ENCODE measurements around the gene IFNAR2. TPM values are rescaled to one million over a fixed set of nuclear protein-coding genes. Genes with fewer than 3 reads are reported as not detected.

IFNAR2 gene
- total and polyA plus RNA-seq, 9 donors = 5.7 to 15.5 (median 10.3) TPM

DNA sequence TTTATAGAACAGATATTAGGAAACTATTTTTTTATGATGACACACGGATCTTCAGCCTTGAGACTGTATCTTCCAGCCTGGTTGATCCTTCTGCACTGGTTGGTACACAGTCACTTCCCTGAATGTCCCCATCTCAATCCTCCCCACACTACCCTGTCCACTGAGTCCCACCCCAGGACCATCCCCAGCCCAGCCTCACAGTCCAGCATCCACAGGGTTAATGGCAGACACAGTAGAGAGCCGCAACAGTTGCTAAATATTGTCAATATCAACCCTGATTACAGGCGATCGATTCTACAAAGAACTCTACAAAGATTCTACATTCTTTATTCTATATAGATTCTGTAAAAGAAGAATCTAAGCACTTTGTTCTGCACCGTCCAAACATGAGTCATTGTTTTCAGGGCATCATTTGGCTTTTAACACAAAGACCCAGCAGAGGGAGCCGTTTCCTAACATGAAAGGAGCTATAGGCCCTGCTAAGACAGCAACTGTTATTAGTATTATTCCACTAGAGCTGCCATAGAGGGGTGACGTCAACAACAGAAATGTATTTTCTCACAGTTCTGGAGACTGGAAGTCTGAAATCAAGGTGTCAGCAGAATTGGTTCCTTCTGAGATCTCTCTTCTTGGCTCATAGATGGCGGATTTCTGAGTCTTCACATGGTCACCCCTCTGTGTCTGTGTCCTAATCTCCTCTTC, 30.1 kb upstream of the IFNAR2 start:
- Histone ChIP-seq H3K27me3 (ENCODE audit: control insufficient read depth, insufficient read depth, low read length) (no peaks in the 10 kb centered on the region), H3K27ac (ENCODE audit: low read length) (peak overlapping the region; percentile 40), H3K36me3 (ENCODE audit: control insufficient read depth, insufficient read depth, low read length) (no peaks in the 10 kb centered on the region), H3K4me1 (ENCODE audit: control insufficient read depth, insufficient read depth, low read length) (peaks cover 22% of the 10 kb centered on the region), H3K9me3 (replicated peaks; ENCODE audit: control insufficient read depth, low read depth, low read length) (no peaks in the 10 kb centered on the region), H3K4me3 (ENCODE audit: low read length) (no peak overlapping the region)
- DNase-seq = peak; percentile 98
- WGBS (ENCODE audit: insufficient coverage) = no CpG with 5 or more reads among the region's 8 CpGs

DNA sequence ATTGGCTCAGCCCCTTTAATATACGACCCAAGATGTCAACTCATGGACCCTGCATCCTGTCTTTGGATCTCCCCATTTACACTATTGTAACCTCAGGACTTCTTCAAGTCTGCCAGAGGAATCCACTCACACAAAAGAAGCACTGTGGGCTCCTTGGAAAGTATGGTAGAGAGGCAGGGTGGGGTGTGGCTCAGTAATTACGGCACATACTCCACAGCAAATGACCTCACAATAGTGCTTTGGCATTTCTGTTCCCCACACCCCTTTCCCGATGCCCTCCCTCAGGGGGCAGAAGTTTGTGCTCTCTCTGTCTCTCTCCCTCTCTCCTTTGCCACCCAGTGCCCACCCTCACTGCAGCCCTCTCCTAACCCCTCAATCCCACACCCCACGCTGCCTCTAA, 27.8 kb upstream of the IFNAR2 start:
- no peak for DNase-seq
- Histone ChIP-seq H3K9me3 (replicated peaks; ENCODE audit: control insufficient read depth, low read depth, low read length) (no peaks in the 10 kb centered on the region), H3K4me1 (ENCODE audit: control insufficient read depth, insufficient read depth, low read length) (peaks cover 18% of the 10 kb centered on the region), H3K27me3 (ENCODE audit: control insufficient read depth, insufficient read depth, low read length) (no peaks in the 10 kb centered on the region), H3K4me3 (ENCODE audit: low read length) (no peak overlapping the region), H3K27ac (ENCODE audit: low read length) (no peak overlapping the region), H3K36me3 (ENCODE audit: control insufficient read depth, insufficient read depth, low read length) (no peaks in the 10 kb centered on the region)
- WGBS (ENCODE audit: insufficient coverage) = 51% methylated on average over 2 of the region's 4 CpGs

- no peak overlapping the region for H3K27ac ChIP-seq (ENCODE audit: low read length)
- H3K9me3 ChIP-seq (replicated peaks; ENCODE audit: control insufficient read depth, low read depth, low read length) = peaks cover 3% of the 10 kb centered on the region
- H3K4me3 ChIP-seq (ENCODE audit: low read length) = no peak overlapping the region
- no peaks in the 10 kb centered on the region for H3K36me3 ChIP-seq (ENCODE audit: control insufficient read depth, insufficient read depth, low read length)
- no peaks in the 10 kb centered on the region for H3K27me3 ChIP-seq (ENCODE audit: control insufficient read depth, insufficient read depth, low read length)
- 88% methylated on average over 6 of the region's 16 CpGs for WGBS (ENCODE audit: insufficient coverage)
- peaks cover 11% of the 10 kb centered on the region for H3K4me1 ChIP-seq (ENCODE audit: control insufficient read depth, insufficient read depth, low read length)
- DNase-seq = no peak
Observed at GRCh38 chr21:33202464-33203363, 27.0 kb upstream of the IFNAR2 start.

DNA sequence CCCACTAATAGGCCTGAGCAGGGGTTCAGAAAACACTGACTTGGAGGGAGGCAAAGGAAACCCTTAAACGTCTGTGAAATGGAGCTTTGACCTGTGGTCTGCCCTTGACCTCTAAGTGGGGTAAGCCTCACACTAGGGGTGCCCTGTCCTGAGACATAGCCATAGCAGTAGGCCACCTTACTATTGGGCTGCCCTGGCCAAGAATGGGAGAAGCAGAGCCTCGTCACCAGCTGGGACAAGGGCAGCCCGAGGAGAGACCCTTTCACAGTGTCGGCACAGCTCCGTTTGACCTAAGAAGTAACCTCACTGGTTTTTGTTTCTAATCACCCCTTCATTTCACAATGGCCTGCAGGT, 26.4 kb upstream of the IFNAR2 start:
- Histone ChIP-seq H3K27ac (ENCODE audit: low read length) (no peak overlapping the region), H3K9me3 (replicated peaks; ENCODE audit: control insufficient read depth, low read depth, low read length) (peaks cover 4% of the 10 kb centered on the region), H3K36me3 (ENCODE audit: control insufficient read depth, insufficient read depth, low read length) (no peaks in the 10 kb centered on the region), H3K4me1 (ENCODE audit: control insufficient read depth, insufficient read depth, low read length) (peaks cover 6% of the 10 kb centered on the region), H3K4me3 (ENCODE audit: low read length) (no peak overlapping the region), H3K27me3 (ENCODE audit: control insufficient read depth, insufficient read depth, low read length) (no peaks in the 10 kb centered on the region)
- 78% methylated on average over 5 of the region's 5 CpGs for WGBS (ENCODE audit: insufficient coverage)
- DNase-seq = no peak

- H3K27ac ChIP-seq (ENCODE audit: low read length) = no peak overlapping the region
- WGBS (ENCODE audit: insufficient coverage) = 85% methylated on average over 3 of the region's 5 CpGs
- no peak for DNase-seq
- H3K27me3 ChIP-seq (ENCODE audit: control insufficient read depth, insufficient read depth, low read length) = no peaks in the 10 kb centered on the region
- H3K36me3 ChIP-seq (ENCODE audit: control insufficient read depth, insufficient read depth, low read length) = no peaks in the 10 kb centered on the region
- peaks cover 7% of the 10 kb centered on the region for H3K9me3 ChIP-seq (replicated peaks; ENCODE audit: control insufficient read depth, low read depth, low read length)
- no peak overlapping the region for H3K4me3 ChIP-seq (ENCODE audit: low read length)
- H3K4me1 ChIP-seq (ENCODE audit: control insufficient read depth, insufficient read depth, low read length) = no peaks in the 10 kb centered on the region
Observed at GRCh38 chr21:33205476-33205875, 24.3 kb upstream of the IFNAR2 start.

DNA sequence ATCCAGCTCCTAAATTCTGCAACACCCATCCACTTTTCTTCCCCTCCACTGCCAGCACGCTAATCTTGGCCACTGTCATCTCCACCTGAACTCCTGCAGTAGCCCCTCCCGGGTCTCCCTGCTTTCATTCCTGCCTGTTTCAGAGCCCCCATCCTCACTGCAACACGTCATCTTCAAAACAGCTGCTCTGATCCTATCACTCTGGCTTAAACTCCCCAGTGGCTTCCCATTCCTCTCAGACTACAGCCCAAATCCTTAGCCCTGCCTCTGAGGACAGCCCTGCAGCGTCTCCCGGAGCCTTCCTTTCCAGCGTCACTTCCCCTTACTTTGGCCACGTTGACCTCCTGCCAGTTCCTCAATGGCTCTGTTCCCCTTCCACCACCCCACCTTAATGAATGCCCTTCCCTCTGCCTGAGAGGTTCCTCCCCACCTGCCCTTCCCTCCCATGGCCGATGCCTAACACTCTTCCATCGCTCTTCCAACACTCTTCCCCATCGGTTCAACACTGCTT, 22.9 kb upstream of the IFNAR2 start:
- no peaks in the 10 kb centered on the region for H3K27me3 ChIP-seq (ENCODE audit: control insufficient read depth, insufficient read depth, low read length)
- peaks cover 7% of the 10 kb centered on the region for H3K9me3 ChIP-seq (replicated peaks; ENCODE audit: control insufficient read depth, low read depth, low read length)
- DNase-seq = peak; percentile 31
- H3K4me3 ChIP-seq (ENCODE audit: low read length) = no peak overlapping the region
- no peaks in the 10 kb centered on the region for H3K36me3 ChIP-seq (ENCODE audit: control insufficient read depth, insufficient read depth, low read length)
- H3K4me1 ChIP-seq (ENCODE audit: control insufficient read depth, insufficient read depth, low read length) = peaks cover 3% of the 10 kb centered on the region
- no peak overlapping the region for H3K27ac ChIP-seq (ENCODE audit: low read length)
- 77% methylated on average over 10 of the region's 10 CpGs for WGBS (ENCODE audit: insufficient coverage)

- Histone ChIP-seq H3K4me3 (ENCODE audit: low read length) (no peak overlapping the region), H3K4me1 (ENCODE audit: control insufficient read depth, insufficient read depth, low read length) (peaks cover 10% of the 10 kb centered on the region), H3K27me3 (ENCODE audit: control insufficient read depth, insufficient read depth, low read length) (no peaks in the 10 kb centered on the region), H3K9me3 (replicated peaks; ENCODE audit: control insufficient read depth, low read depth, low read length) (peaks cover 7% of the 10 kb centered on the region), H3K36me3 (ENCODE audit: control insufficient read depth, insufficient read depth, low read length) (no peaks in the 10 kb centered on the region), H3K27ac (ENCODE audit: low read length) (no peak overlapping the region)
- no peak for DNase-seq
- WGBS (ENCODE audit: insufficient coverage) = no CpG with 5 or more reads among the region's 4 CpGs
Observed at GRCh38 chr21:33207449-33208149, 22.1 kb upstream of the IFNAR2 start.

DNA sequence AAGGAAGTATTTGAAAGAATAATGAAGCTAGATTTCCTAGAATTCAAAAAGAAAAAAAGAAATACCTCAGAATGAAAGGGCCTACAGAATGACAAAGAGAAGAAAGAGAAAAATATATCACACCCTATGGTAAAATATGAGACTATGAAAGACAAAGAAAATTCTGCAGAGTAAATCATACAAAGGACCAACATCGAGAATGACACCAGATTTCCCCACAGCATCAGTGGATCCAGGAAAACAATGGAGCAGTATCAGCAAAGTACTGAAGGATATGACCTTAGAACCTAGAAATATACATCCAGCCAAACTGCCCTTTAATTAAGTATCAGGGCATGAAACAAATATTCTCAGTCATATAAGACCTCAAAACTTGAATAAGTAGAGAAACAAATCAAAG, 21.2 kb upstream of the IFNAR2 start:
- no peak for DNase-seq
- Histone ChIP-seq H3K4me1 (ENCODE audit: control insufficient read depth, insufficient read depth, low read length) (peaks cover 13% of the 10 kb centered on the region), H3K36me3 (ENCODE audit: control insufficient read depth, insufficient read depth, low read length) (no peaks in the 10 kb centered on the region), H3K9me3 (replicated peaks; ENCODE audit: control insufficient read depth, low read depth, low read length) (peaks cover 7% of the 10 kb centered on the region), H3K27me3 (ENCODE audit: control insufficient read depth, insufficient read depth, low read length) (no peaks in the 10 kb centered on the region), H3K4me3 (ENCODE audit: low read length) (no peak overlapping the region), H3K27ac (ENCODE audit: low read length) (no peak overlapping the region)
- no CpG with 5 or more reads among the region's 1 CpG for WGBS (ENCODE audit: insufficient coverage)

- Histone ChIP-seq H3K27me3 (ENCODE audit: control insufficient read depth, insufficient read depth, low read length) (no peaks in the 10 kb centered on the region), H3K9me3 (replicated peaks; ENCODE audit: control insufficient read depth, low read depth, low read length) (peaks cover 7% of the 10 kb centered on the region), H3K4me3 (ENCODE audit: low read length) (no peak overlapping the region), H3K27ac (ENCODE audit: low read length) (no peak overlapping the region), H3K4me1 (ENCODE audit: control insufficient read depth, insufficient read depth, low read length) (peaks cover 27% of the 10 kb centered on the region), H3K36me3 (ENCODE audit: control insufficient read depth, insufficient read depth, low read length) (no peaks in the 10 kb centered on the region)
- 81% methylated on average over 6 of the region's 7 CpGs for WGBS (ENCODE audit: insufficient coverage)
- no peak for DNase-seq
Observed at GRCh38 chr21:33211305-33211704, 18.4 kb upstream of the IFNAR2 start.

DNA sequence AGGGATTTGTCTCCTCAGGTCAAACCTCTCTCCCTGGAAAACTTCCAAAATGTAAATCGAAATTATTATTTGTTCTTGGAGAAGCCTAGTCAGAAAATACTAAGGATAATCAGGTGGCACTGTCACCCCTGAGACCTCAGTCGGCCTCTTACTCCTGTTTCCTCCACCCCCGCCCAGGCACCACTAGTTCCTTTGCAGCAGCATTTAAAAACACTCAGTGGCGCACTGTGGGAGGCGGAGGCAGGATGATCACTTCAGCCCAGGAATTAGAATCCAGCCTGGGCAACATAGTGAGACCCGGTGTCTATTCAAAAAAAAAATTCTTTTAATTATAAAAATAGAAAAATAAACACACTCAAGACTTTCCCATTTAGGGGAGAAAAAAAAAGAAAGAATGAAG, 18.0 kb upstream of the IFNAR2 start:
- Histone ChIP-seq H3K27ac (ENCODE audit: low read length) (peak overlapping the region; percentile 15), H3K36me3 (ENCODE audit: control insufficient read depth, insufficient read depth, low read length) (no peaks in the 10 kb centered on the region), H3K4me1 (ENCODE audit: control insufficient read depth, insufficient read depth, low read length) (peaks cover 32% of the 10 kb centered on the region), H3K9me3 (replicated peaks; ENCODE audit: control insufficient read depth, low read depth, low read length) (peaks cover 7% of the 10 kb centered on the region), H3K4me3 (ENCODE audit: low read length) (no peak overlapping the region), H3K27me3 (ENCODE audit: control insufficient read depth, insufficient read depth, low read length) (no peaks in the 10 kb centered on the region)
- DNase-seq = no peak
- no CpG with 5 or more reads among the region's 6 CpGs for WGBS (ENCODE audit: insufficient coverage)
